Cerebellar cortex (tissue), 1 donor: ENCODE measurements around the gene LINGO3.
"Not testable (repeated sequence)": the region's sequence is repeated elsewhere in the genome, so short reads cannot be mapped to it uniquely, and the experiment has no call there.

Source experiments
- DNase-seq: peaks from one replicate; pipeline ENCODE4 v3.0.0-alpha.2; 2015; ENCODE audit warnings: low spot score

LINGO3 gene

GRCh38 chr19:2308114-2308556 is at the start of gene LINGO3:
Gene LINGO3, minus strand, starts transcription at chr19:2308154. Its CDS starts 16,378 bp downstream, at chr19:2291776.
- no peak for DNase-seq

- DNase-seq: peak; percentile 39
Measured at GRCh38 chr19:2356036-2356646, 48.2 kb upstream of the LINGO3 start.

GRCh38 chr19:2355168-2356035 is 47.4 kb upstream of the LINGO3 start:
- peak; percentile 50 for DNase-seq

GRCh38 chr19:2354670-2355069 is 46.7 kb upstream of the LINGO3 start:
- DNase-seq: peak; percentile 58

GRCh38 chr19:2353887-2354592 is 46.1 kb upstream of the LINGO3 start:
- no peak for DNase-seq

GRCh38 chr19:2353159-2353886 is 45.4 kb upstream of the LINGO3 start:
- DNase-seq: no peak

- DNase-seq: no peak
Measured at GRCh38 chr19:2352121-2352520, 44.2 kb upstream of the LINGO3 start.

- DNase-seq: no peak
Measured at GRCh38 chr19:2351591-2351990, 43.6 kb upstream of the LINGO3 start.

- DNase-seq: no peak
Measured at GRCh38 chr19:2350656-2351055, 42.7 kb upstream of the LINGO3 start.

- DNase-seq: not testable (repeated sequence)
Measured at GRCh38 chr19:2349818-2350217, 41.9 kb upstream of the LINGO3 start.

- no peak for DNase-seq
Measured at GRCh38 chr19:2345794-2346663, 38.1 kb upstream of the LINGO3 start.

- no peak for DNase-seq
Measured at GRCh38 chr19:2345076-2345475, 37.1 kb upstream of the LINGO3 start.

GRCh38 chr19:2344381-2344870 is 36.5 kb upstream of the LINGO3 start:
- no peak for DNase-seq

GRCh38 chr19:2343289-2343982 is 35.5 kb upstream of the LINGO3 start:
- DNase-seq: no peak

- DNase-seq: no peak
Measured at GRCh38 chr19:2342656-2343288, 34.8 kb upstream of the LINGO3 start.

GRCh38 chr19:2341982-2342381 is 34.0 kb upstream of the LINGO3 start:
- no peak for DNase-seq

GRCh38 chr19:2341244-2341751 is 33.3 kb upstream of the LINGO3 start:
- peak; percentile 48 for DNase-seq

GRCh38 chr19:2340496-2341243 is 32.7 kb upstream of the LINGO3 start:
- DNase-seq: no peak
